Nucleus accumbens (tissue), 56 donors: Measurements from ENCODE around the gene PAGE3.

Experiments used
- DNase-seq, 56 donors: peaks; one replicate each; lab custom pipeline; 2025; lab: John Stamatoyannopoulos, UW

PAGE3 gene

DNA sequence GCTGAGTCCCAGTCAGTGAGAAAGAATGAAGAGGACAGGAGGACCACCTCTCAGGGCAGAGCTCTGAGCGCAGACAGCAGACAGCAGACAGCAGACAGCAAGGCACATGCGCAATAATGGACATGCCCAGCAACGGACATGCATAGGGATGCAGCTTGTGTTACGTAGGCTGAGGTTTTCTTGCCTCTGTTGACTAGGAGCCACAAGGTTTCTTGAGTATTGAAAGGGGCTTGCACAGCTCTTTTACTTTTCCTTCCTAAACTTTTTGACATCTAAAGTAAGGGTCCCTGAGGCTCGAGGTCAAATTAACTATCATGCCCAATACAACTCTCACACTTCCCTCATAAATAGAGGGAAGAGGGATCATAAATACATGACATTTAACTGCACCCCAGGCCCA is at the start of gene PAGE3:
Gene PAGE3 (minus strand): TSS at position 101 of the 400 bp plus-strand sequence. CDS start 1,013 bp downstream, outside the sequence.
- no peak for DNase-seq

GRCh38 chrX:55312655-55313054 is 47.9 kb upstream of the PAGE3 start:
- DNase-seq, result no peak

- no peak for DNase-seq
These were observed 26.2 kb upstream of the PAGE3 start for GRCh38 chrX:55290963-55291362.

GRCh38 chrX:55279832-55280231 is 15.1 kb upstream of the PAGE3 start:
- DNase-seq, result no peak

DNA sequence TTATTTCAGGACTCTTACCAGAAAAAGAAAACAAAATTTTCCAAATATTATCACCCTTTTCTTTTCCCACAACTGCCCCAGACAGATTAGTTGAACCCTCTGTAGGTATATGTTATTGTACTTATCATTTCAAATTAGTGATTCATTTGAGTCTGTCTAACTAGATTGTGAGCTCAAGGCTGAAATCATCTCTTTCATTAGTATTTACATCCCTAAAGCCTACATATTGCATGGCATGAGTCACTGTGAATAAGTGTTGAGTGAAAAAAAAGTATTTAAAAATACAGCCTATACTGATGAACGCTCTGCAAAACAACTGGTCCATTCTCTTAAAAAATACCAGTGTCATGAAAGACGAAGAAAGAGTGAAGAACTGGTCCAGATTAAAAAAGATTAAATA is 3.9 kb downstream of the PAGE3 start:
- DNase-seq, result no peak

GRCh38 chrX:55253528-55253927 is 11.2 kb downstream of the PAGE3 start:
- DNase-seq, result no peak

DNA sequence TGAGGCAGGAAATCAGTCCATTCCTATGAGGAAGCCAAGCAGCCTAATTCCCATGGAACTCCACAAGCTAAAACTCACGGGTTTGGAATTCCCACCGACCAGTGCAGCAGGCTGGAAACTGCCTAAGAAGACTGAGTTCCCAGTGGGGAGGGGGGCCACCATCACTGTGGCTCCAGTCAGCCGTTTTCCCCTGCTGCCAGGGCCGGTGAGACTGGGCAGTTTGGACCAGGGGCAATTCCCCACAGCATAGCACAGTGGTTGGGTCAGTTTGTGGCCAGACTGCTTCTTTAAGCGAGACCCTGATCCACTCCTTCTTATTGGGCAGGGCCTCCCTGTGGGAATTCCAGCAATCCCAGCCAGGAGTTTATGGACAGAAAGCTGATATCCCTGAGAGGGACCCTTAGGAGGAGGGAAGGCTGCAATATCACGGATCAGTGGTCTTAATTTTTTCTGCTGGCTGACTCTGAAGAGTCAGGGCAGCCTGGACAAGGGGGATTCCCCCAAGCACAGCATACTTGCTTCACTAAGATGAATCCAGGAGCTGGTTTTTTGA is 23.9 kb downstream of the PAGE3 start:
- DNase-seq, result peak in 1 of 56 donors; percentile 1

- no peak for DNase-seq
These were observed 44.5 kb downstream of the PAGE3 start, which contains the start of gene PAGE5 for GRCh38 chrX:55220119-55220794. Gene PAGE5, plus strand, starts transcription at chrX:55220346. Its CDS starts 1,037 bp downstream, at chrX:55221383.

DNA sequence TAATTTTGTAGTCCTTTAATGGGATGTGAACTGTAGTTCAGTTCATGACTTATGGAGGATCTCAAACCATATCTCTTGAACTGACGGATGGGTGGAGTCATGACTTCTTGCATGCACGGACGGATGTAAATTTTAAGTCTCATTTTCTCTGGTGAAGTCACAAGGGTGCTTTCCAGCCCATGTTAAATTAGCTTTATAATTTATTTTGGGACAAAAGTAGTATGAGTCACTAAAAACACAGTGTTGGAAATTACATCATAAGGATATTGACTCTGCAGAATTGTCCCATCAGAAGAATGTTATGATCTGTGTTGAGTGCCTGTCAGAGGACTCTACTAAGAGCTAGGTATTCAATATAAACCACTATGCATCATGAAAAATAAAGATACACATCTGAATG is 51.3 kb downstream of the PAGE3 start:
- no peak for DNase-seq

- no peak for DNase-seq
These were observed 53.6 kb downstream of the PAGE3 start for GRCh38 chrX:55210931-55211677.
